ENCODE data around the gene SDCCAG8. TPM values are rescaled to one million over a fixed set of nuclear protein-coding genes. Genes with fewer than 3 reads are reported as not detected.

SDCCAG8 gene
- total RNA-seq, 1 donor from 2014 or later = 26.7 TPM

DNA sequence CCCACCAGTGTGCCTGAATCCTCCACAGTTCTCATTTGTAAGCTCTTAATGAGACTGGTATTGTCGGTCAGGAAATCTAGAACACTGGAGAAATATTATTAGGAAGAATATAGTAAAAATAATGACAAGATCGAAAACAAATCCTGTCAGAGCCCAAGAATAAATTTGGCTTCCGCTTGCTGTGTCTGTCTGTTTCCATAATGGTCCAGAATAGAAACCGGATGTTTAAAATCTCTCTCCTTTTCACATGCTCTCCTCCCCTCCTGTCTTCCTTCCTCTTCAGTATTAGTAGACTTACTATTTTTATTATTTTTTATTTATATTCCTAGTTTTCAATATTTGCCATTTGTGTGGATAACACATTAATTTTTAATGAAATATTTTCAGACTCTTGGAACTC is 187.7 kb downstream of the SDCCAG8 start:
- no peaks in the 10 kb centered on the region for H3K9me3 Mint-ChIP-seq (ENCODE audit: unreplicated experiment)
- no peaks in the 10 kb centered on the region for H3K4me1 Mint-ChIP-seq (ENCODE audit: unreplicated experiment)
- H3K36me3 Mint-ChIP-seq (ENCODE audit: unreplicated experiment) = no peaks in the 10 kb centered on the region
- H3K27me3 Mint-ChIP-seq (ENCODE audit: unreplicated experiment) = no peaks in the 10 kb centered on the region
- H3K4me3 Mint-ChIP-seq (ENCODE audit: unreplicated experiment) = no peak overlapping the region
- no peak overlapping the region for H3K27ac Mint-ChIP-seq (ENCODE audit: unreplicated experiment)
- DNase-seq (ENCODE audit: extremely low spot score, unreplicated experiment) = no peak
- TF ChIP-seq, protein P1, sequence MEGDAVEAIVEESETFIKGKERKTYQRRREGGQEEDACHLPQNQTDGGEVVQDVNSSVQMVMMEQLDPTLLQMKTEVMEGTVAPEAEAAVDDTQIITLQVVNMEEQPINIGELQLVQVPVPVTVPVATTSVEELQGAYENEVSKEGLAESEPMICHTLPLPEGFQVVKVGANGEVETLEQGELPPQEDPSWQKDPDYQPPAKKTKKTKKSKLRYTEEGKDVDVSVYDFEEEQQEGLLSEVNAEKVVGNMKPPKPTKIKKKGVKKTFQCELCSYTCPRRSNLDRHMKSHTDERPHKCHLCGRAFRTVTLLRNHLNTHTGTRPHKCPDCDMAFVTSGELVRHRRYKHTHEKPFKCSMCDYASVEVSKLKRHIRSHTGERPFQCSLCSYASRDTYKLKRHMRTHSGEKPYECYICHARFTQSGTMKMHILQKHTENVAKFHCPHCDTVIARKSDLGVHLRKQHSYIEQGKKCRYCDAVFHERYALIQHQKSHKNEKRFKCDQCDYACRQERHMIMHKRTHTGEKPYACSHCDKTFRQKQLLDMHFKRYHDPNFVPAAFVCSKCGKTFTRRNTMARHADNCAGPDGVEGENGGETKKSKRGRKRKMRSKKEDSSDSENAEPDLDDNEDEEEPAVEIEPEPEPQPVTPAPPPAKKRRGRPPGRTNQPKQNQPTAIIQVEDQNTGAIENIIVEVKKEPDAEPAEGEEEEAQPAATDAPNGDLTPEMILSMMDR (IDR thresholded peaks at IDR 0.05) = no peak

DNA sequence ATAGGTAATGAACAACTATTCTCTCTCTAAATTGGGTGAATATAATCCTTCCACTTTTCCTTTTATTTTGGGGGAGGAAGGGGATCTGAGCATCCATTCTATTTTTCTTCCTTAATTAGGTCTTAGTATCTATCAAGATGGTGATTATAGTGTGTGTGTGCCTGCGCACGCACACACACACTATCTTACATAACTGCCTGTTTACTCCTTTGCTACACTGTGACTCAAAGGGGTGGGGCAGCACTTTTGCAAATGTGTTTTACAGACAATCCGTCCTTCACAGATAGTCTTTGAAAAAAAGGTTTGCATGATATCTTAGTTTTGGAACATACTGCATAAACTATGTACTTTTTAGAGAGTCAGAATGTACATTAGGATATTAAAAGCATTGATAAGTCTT is 191.5 kb downstream of the SDCCAG8 start:
- no peaks in the 10 kb centered on the region for H3K4me1 Mint-ChIP-seq (ENCODE audit: unreplicated experiment)
- no peaks in the 10 kb centered on the region for H3K9me3 Mint-ChIP-seq (ENCODE audit: unreplicated experiment)
- TF ChIP-seq, protein P1 (IDR thresholded peaks at IDR 0.05) = no peak
- DNase-seq (ENCODE audit: extremely low spot score, unreplicated experiment) = no peak
- H3K36me3 Mint-ChIP-seq (ENCODE audit: unreplicated experiment) = peaks cover 12% of the 10 kb centered on the region
- no peaks in the 10 kb centered on the region for H3K27me3 Mint-ChIP-seq (ENCODE audit: unreplicated experiment)
- no peak overlapping the region for H3K4me3 Mint-ChIP-seq (ENCODE audit: unreplicated experiment)
- H3K27ac Mint-ChIP-seq (ENCODE audit: unreplicated experiment) = no peak overlapping the region

DNA sequence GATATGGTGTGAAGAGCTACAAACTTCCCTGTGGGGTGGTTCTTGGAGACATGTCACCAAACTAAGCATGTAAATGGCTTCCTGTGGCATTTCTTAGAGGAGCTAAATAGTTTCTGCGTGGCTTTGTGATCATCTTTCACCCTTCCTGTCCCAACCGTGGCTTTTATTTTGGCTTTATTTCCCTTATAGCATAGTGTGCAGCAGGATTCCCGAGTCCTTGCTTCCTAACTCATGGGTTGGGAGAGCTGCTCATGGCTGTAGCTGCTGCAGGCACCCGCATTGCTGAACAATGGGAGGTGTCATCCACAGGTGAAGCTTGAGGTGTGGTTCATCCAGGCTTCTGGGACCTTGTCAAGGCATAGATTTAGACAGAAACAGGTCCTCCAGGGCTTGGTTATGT is 192.0 kb downstream of the SDCCAG8 start:
- no peaks in the 10 kb centered on the region for H3K9me3 Mint-ChIP-seq (ENCODE audit: unreplicated experiment)
- DNase-seq (ENCODE audit: extremely low spot score, unreplicated experiment) = no peak
- H3K36me3 Mint-ChIP-seq (ENCODE audit: unreplicated experiment) = peaks cover 12% of the 10 kb centered on the region
- no peaks in the 10 kb centered on the region for H3K4me1 Mint-ChIP-seq (ENCODE audit: unreplicated experiment)
- TF ChIP-seq, protein P1 (IDR thresholded peaks at IDR 0.05) = no peak
- no peak overlapping the region for H3K27ac Mint-ChIP-seq (ENCODE audit: unreplicated experiment)
- no peaks in the 10 kb centered on the region for H3K27me3 Mint-ChIP-seq (ENCODE audit: unreplicated experiment)
- no peak overlapping the region for H3K4me3 Mint-ChIP-seq (ENCODE audit: unreplicated experiment)

DNA sequence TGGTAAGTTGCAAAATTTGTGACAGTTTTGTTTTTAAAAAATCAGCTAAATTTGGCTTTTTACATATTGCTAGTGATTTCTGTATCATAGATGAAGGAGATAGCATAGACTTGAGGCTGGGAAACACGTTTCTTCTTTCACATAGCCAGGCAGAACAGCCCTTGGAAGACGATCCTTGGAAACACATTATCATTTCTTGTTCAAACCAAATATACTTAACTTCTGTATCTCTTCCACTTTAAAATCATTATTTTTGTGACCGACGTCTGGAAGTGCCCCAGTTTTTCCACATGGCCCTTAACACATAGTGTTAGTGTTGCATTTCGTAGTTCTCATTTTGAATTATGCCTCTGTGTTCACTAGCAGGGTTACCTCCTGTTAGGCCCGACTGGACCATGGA is 193.5 kb downstream of the SDCCAG8 start:
- TF ChIP-seq, protein P1 (IDR thresholded peaks at IDR 0.05) = no peak
- no peak for DNase-seq (ENCODE audit: extremely low spot score, unreplicated experiment)
- H3K9me3 Mint-ChIP-seq (ENCODE audit: unreplicated experiment) = no peaks in the 10 kb centered on the region
- peaks cover 14% of the 10 kb centered on the region for H3K36me3 Mint-ChIP-seq (ENCODE audit: unreplicated experiment)
- H3K27ac Mint-ChIP-seq (ENCODE audit: unreplicated experiment) = no peak overlapping the region
- H3K4me3 Mint-ChIP-seq (ENCODE audit: unreplicated experiment) = no peak overlapping the region
- H3K4me1 Mint-ChIP-seq (ENCODE audit: unreplicated experiment) = no peaks in the 10 kb centered on the region
- H3K27me3 Mint-ChIP-seq (ENCODE audit: unreplicated experiment) = no peaks in the 10 kb centered on the region

DNA sequence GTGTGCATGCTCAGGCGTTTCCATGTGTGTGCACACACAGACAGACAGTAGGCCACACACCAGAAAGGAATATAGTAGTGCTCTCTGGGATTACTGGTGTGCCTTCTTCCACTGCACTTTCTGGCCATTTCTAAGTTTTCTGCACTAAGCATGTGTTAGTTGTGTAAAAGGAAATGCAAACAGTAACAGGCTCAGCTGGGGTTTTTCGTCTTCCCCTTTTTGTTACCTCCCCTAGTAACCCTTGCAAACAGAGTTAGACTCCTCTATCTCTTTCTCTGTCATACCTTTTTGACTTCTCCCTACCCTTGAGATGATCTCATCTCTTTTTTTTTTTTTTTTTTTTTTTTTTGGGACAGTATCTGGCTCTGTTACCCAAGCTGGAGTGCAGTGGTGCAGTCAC is 196.3 kb downstream of the SDCCAG8 start:
- H3K27me3 Mint-ChIP-seq (ENCODE audit: unreplicated experiment) = no peaks in the 10 kb centered on the region
- H3K36me3 Mint-ChIP-seq (ENCODE audit: unreplicated experiment) = peaks cover 17% of the 10 kb centered on the region
- no peaks in the 10 kb centered on the region for H3K4me1 Mint-ChIP-seq (ENCODE audit: unreplicated experiment)
- no peak for DNase-seq (ENCODE audit: extremely low spot score, unreplicated experiment)
- TF ChIP-seq, protein P1 (IDR thresholded peaks at IDR 0.05) = no peak
- no peaks in the 10 kb centered on the region for H3K9me3 Mint-ChIP-seq (ENCODE audit: unreplicated experiment)
- H3K27ac Mint-ChIP-seq (ENCODE audit: unreplicated experiment) = no peak overlapping the region
- H3K4me3 Mint-ChIP-seq (ENCODE audit: unreplicated experiment) = no peak overlapping the region
